Measurements from ENCODE around the gene FKBP5. TPM values are rescaled to one million over a fixed set of nuclear protein-coding genes. Genes with fewer than 3 reads are reported as not detected.
A peak's percentile ranks its signal among the peaks of the same experiment; 100 is the strongest.
"Not testable (repeated sequence)": the region's sequence is repeated elsewhere in the genome, so short reads cannot be mapped to it uniquely, and the experiment has no call there.

Gene FKBP5
- total RNA-seq, 1 donor: 5.1 TPM

- no peak overlapping the region for H3K4me2 ChIP-seq (ENCODE audit: insufficient read depth, low read length)
- H3K4me3 ChIP-seq (ENCODE audit: insufficient read depth, low read length): no peak overlapping the region
- no peaks in the 10 kb centered on the region for H3K9me3 ChIP-seq (ENCODE audit: low read depth, low read length)
- no peak overlapping the region for H3K27ac ChIP-seq (ENCODE audit: low read depth, low read length)
- no peaks in the 10 kb centered on the region for H3K27me3 ChIP-seq (ENCODE audit: insufficient read depth, low read length)
- no peak for TF ChIP-seq CTCF (IDR thresholded peaks at IDR 0.05; ENCODE audit: extremely low read depth, low read depth, low read length)
- no peak for DNase-seq (ENCODE audit: insufficient read length, low spot score, missing footprints)
- no peaks in the 10 kb centered on the region for H4K20me1 ChIP-seq (ENCODE audit: insufficient read depth, low read length)
- no peaks in the 10 kb centered on the region for H3K79me2 ChIP-seq (ENCODE audit: insufficient read depth, low read length)
- no peaks in the 10 kb centered on the region for H3K4me1 ChIP-seq (ENCODE audit: insufficient read depth, low read length)
- peaks cover 9% of the 10 kb centered on the region for H3K36me3 ChIP-seq (ENCODE audit: insufficient read depth, low read length)
- no peak overlapping the region for H2AFZ ChIP-seq (ENCODE audit: low read length)
These were observed 115.1 kb downstream of the FKBP5 start for GRCh38 chr6:35573495-35574110.

GRCh38 chr6:35570885-35571330 lies 117.8 kb downstream of the FKBP5 start:
- not testable (repeated sequence) for H3K9me3 ChIP-seq (ENCODE audit: low read depth, low read length); H3K36me3 ChIP-seq (ENCODE audit: insufficient read depth, low read length); H3K4me1 ChIP-seq (ENCODE audit: insufficient read depth, low read length); H2AFZ ChIP-seq (ENCODE audit: low read length); H3K4me2 ChIP-seq (ENCODE audit: insufficient read depth, low read length); H3K27ac ChIP-seq (ENCODE audit: low read depth, low read length); H3K79me2 ChIP-seq (ENCODE audit: insufficient read depth, low read length); DNase-seq (ENCODE audit: insufficient read length, low spot score, missing footprints); H3K4me3 ChIP-seq (ENCODE audit: insufficient read depth, low read length); H3K27me3 ChIP-seq (ENCODE audit: insufficient read depth, low read length); H4K20me1 ChIP-seq (ENCODE audit: insufficient read depth, low read length)

GRCh38 chr6:35569011-35569461 lies 119.7 kb downstream of the FKBP5 start:
- peaks cover 19% of the 10 kb centered on the region for H3K27me3 ChIP-seq (ENCODE audit: insufficient read depth, low read length)
- DNase-seq (ENCODE audit: insufficient read length, low spot score, missing footprints): no peak
- no peaks in the 10 kb centered on the region for H3K9me3 ChIP-seq (ENCODE audit: low read depth, low read length)
- H3K79me2 ChIP-seq (ENCODE audit: insufficient read depth, low read length): no peaks in the 10 kb centered on the region
- no peaks in the 10 kb centered on the region for H4K20me1 ChIP-seq (ENCODE audit: insufficient read depth, low read length)
- H3K4me3 ChIP-seq (ENCODE audit: insufficient read depth, low read length): no peak overlapping the region
- no peaks in the 10 kb centered on the region for H3K4me1 ChIP-seq (ENCODE audit: insufficient read depth, low read length)
- H3K36me3 ChIP-seq (ENCODE audit: insufficient read depth, low read length): no peaks in the 10 kb centered on the region
- no peak overlapping the region for H3K4me2 ChIP-seq (ENCODE audit: insufficient read depth, low read length)
- no peak overlapping the region for H3K27ac ChIP-seq (ENCODE audit: low read depth, low read length)
- TF ChIP-seq CTCF (IDR thresholded peaks at IDR 0.05; ENCODE audit: extremely low read depth, low read depth, low read length): peak; percentile 51
- H2AFZ ChIP-seq (ENCODE audit: low read length): no peak overlapping the region

DNA sequence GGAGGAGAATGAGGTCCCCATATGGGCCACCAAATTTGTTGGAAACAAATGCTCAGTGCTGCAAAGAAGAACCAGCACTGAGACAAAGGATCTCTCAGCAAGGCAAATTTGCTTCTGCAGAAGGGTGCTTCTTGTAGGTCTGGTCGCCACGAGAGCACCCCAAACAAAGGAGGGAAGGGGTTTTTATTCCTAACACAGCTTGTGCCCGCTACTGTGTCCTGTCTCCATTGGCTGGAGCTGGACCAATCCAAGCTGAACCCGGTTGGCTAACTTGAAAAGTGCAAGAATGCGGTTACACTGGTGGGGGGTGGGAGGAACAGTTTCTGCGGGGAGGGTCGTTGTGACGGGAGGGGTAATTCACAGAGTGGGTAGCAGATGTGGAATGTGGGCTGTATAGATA lies 121.9 kb downstream of the FKBP5 start:
- Histone ChIP-seq H3K4me1 (ENCODE audit: insufficient read depth, low read length) (no peaks in the 10 kb centered on the region), H3K27me3 (ENCODE audit: insufficient read depth, low read length) (peaks cover 34% of the 10 kb centered on the region), H3K27ac (ENCODE audit: low read depth, low read length) (no peak overlapping the region), H4K20me1 (ENCODE audit: insufficient read depth, low read length) (no peaks in the 10 kb centered on the region), H2AFZ (ENCODE audit: low read length) (no peak overlapping the region), H3K79me2 (ENCODE audit: insufficient read depth, low read length) (no peaks in the 10 kb centered on the region), H3K9me3 (ENCODE audit: low read depth, low read length) (no peaks in the 10 kb centered on the region), H3K36me3 (ENCODE audit: insufficient read depth, low read length) (no peaks in the 10 kb centered on the region), H3K4me2 (ENCODE audit: insufficient read depth, low read length) (no peak overlapping the region), H3K4me3 (ENCODE audit: insufficient read depth, low read length) (no peak overlapping the region)
- no peak for TF ChIP-seq CTCF (IDR thresholded peaks at IDR 0.05; ENCODE audit: extremely low read depth, low read depth, low read length)
- DNase-seq (ENCODE audit: insufficient read length, low spot score, missing footprints): no peak

All from osteoblast (primary cell).